IMR-90 (cell line): ENCODE data around the gene TJAP1.

Source experiments
- POLR2A ChIP-seq: IDR thresholded peaks from 2 replicates; pipeline ENCODE4 v1.6.1; 2012; ENCODE audit warnings: mild to moderate bottlenecking, low read depth, low read length
- TF ChIP-seq, protein P1 (sequence below): conservative IDR thresholded peaks from 2 replicates; pipeline ENCODE4 v1.5.1; 2012; ENCODE audit warnings: mild to moderate bottlenecking, low read depth, low read length, improper control_type of control experiment
- TF ChIP-seq, protein P2 (sequence below): fragments of 150-350 bp; IDR thresholded peaks from 2 replicates; pipeline ENCODE4 v1.6.1; 2017; ENCODE audit warnings: mild to moderate bottlenecking, antibody characterized with exemption, low read length, low read depth

DNA sequence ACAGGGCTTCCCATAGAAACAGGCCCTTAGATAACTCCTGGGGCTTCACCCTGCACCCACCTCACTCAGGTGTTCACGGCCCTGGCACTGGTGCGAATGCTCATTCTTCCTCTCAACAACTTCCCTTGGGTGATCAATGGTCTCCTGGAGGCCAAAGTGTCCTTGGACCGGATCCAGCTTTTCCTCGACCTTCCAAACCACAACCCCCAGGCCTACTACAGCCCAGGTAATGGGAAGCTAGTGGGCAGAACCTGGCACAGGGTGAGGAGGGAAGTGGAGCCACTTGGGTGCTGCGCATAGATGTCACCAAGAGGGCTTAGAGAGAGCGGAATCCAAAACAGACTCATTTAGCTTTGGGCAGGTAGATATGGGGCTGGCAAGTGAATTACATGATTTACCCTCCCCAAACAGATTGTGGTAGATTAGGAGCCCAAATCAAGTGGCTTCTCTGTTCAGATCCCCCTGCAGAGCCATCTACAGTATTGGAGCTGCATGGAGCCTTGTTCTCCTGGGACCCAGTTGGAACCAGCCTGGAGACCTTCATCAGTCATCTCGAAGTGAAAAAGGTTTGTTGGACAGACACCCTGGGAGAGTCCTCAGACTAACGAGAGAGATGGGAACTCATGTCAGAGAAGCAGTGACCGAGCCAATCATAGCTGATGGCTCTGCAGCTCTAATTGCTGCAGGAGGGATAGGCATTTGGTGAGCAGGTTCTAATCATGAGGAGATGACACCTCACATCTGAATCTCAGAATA is 41.5 kb upstream of the TJAP1 start:
- TF ChIP-seq, protein P1, sequence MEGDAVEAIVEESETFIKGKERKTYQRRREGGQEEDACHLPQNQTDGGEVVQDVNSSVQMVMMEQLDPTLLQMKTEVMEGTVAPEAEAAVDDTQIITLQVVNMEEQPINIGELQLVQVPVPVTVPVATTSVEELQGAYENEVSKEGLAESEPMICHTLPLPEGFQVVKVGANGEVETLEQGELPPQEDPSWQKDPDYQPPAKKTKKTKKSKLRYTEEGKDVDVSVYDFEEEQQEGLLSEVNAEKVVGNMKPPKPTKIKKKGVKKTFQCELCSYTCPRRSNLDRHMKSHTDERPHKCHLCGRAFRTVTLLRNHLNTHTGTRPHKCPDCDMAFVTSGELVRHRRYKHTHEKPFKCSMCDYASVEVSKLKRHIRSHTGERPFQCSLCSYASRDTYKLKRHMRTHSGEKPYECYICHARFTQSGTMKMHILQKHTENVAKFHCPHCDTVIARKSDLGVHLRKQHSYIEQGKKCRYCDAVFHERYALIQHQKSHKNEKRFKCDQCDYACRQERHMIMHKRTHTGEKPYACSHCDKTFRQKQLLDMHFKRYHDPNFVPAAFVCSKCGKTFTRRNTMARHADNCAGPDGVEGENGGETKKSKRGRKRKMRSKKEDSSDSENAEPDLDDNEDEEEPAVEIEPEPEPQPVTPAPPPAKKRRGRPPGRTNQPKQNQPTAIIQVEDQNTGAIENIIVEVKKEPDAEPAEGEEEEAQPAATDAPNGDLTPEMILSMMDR = no peak
- TF ChIP-seq, protein P2, sequence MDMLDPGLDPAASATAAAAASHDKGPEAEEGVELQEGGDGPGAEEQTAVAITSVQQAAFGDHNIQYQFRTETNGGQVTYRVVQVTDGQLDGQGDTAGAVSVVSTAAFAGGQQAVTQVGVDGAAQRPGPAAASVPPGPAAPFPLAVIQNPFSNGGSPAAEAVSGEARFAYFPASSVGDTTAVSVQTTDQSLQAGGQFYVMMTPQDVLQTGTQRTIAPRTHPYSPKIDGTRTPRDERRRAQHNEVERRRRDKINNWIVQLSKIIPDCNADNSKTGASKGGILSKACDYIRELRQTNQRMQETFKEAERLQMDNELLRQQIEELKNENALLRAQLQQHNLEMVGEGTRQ = no peak
- no peak for TF ChIP-seq POLR2A
